H1 (cell line): ENCODE measurements around the gene COX6A1. TPM values are rescaled to one million over a fixed set of nuclear protein-coding genes. Genes with fewer than 3 reads are reported as not detected.

Source experiments
- CTCF ChIA-PET: fragments of 300-600 bp; sonication (Branson Sonifier 250); formaldehyde crosslinking; loops from one replicate; lab custom pipeline; 2021; ENCODE audit not compliant: partially characterized antibody; lab: Charles Lee
- POLR2A ChIA-PET: fragments of 300-600 bp; sonication (Branson Sonifier 250); formaldehyde crosslinking; loops from one replicate; lab custom pipeline; 2021; ENCODE audit warnings: inconsistent platforms; ENCODE audit not compliant: partially characterized antibody; lab: Charles Lee
- DNase-seq, 2 experiments: peaks; one replicate each; pipeline versions ENCODE4 v3.0.0 to v3.0.0-alpha.2; 2010 to 2022; ENCODE audit warnings: low spot score in 2 of 2, low read depth in 1 of 2, mixed read lengths in 1 of 2
- FAIRE-seq: peaks from 2 replicates; lab custom pipeline; 2011; peaks lifted over from hg19 to GRCh38; lab: Jason Lieb, UNC
- H2AFZ ChIP-seq: 2 replicates; pipeline ENCODE4 v1.8.1; 2012; ENCODE audit warnings: low read length, inconsistent platforms
- H2AK5ac ChIP-seq: 2 replicates; pipeline ENCODE4 v1.6.1; 2013; ENCODE audit warnings: low read depth, low read length
- H2BK120ac ChIP-seq: replicated peaks from 2 replicates; pipeline ENCODE3; 2013; ENCODE audit warnings: low read depth, low read length, inconsistent platforms
- H2BK12ac ChIP-seq: 2 replicates; pipeline ENCODE4 v1.6.1; 2013; ENCODE audit warnings: low read depth, low read length
- H2BK15ac ChIP-seq: 2 replicates; pipeline ENCODE4 v1.6.1; 2013; ENCODE audit warnings: low read length
- H2BK20ac ChIP-seq: 2 replicates; pipeline ENCODE4 v1.6.1; 2013; ENCODE audit warnings: low read length
- H2BK5ac ChIP-seq: 2 replicates; pipeline ENCODE4 v1.6.1; 2013; ENCODE audit warnings: low read depth, low read length
- H3K14ac ChIP-seq: 2 replicates; pipeline ENCODE4 v1.6.1; 2013; ENCODE audit warnings: inconsistent platforms; ENCODE audit not compliant: insufficient read length
- H3K18ac ChIP-seq: 2 replicates; pipeline ENCODE4 v1.6.1; 2013; ENCODE audit warnings: low read length; ENCODE audit errors: extremely low read depth
- H3K23ac ChIP-seq: 2 replicates; pipeline ENCODE4 v1.6.1; 2013; ENCODE audit warnings: inconsistent platforms; ENCODE audit not compliant: insufficient read length
- H3K23me2 ChIP-seq: 2 replicates; pipeline ENCODE4 v1.6.1; 2013; ENCODE audit warnings: low read depth, low read length
- H3K27ac ChIP-seq: 2 replicates; pipeline ENCODE4 v1.6.1; 2011; ENCODE audit warnings: low read depth, low read length, inconsistent platforms
- H3K27me3 ChIP-seq, 4 experiments: replicated peaks in 1 of 4; 1 replicate in 1 of 4; 2 replicates in 3 of 4; pipeline versions ENCODE4 v1.6.1 to v1.8.1; 2011 to 2013; ENCODE audit warnings: low read length in 3 of 4, mild to moderate bottlenecking in 3 of 4, inconsistent platforms in 2 of 4, mixed read lengths in 2 of 4, moderate library complexity in 1 of 4; ENCODE audit not compliant: control insufficient read depth in 3 of 4, insufficient read depth in 3 of 4; ENCODE audit errors: extremely low read depth in 1 of 4
- H3K36me3 ChIP-seq, 4 experiments: 2 replicates each; pipeline versions ENCODE4 v1.6.1 to v1.8.1; 2011 to 2013; ENCODE audit warnings: mild to moderate bottlenecking in 4 of 4, low read length in 3 of 4, moderate library complexity in 2 of 4, control low read depth in 1 of 4, inconsistent platforms in 1 of 4; ENCODE audit not compliant: insufficient read depth in 4 of 4, control insufficient read depth in 2 of 4
- H3K4ac ChIP-seq: replicated peaks from 2 replicates; pipeline ENCODE3; 2013; ENCODE audit warnings: low read length, low read depth, mixed read lengths, inconsistent platforms; ENCODE audit not compliant: insufficient read length
- H3K4me1 ChIP-seq, 4 experiments: replicated peaks in 1 of 4; 1 replicate in 1 of 4; 2 replicates in 3 of 4; pipeline versions ENCODE4 v1.6.1 to v1.8.1; 2011 to 2013; ENCODE audit warnings: low read length in 3 of 4, inconsistent platforms in 2 of 4, mixed read lengths in 1 of 4; ENCODE audit not compliant: insufficient read depth in 4 of 4, control insufficient read depth in 3 of 4
- H3K4me2 ChIP-seq, 2 experiments: 2 replicates each; pipeline versions ENCODE4 v1.6.1 to v1.8.1; 2011 to 2013; ENCODE audit warnings: low read depth in 2 of 2, low read length in 2 of 2, control low read depth in 1 of 2, inconsistent platforms in 1 of 2, mild to moderate bottlenecking in 1 of 2; ENCODE audit not compliant: insufficient read depth in 1 of 2
- H3K4me3 ChIP-seq, 4 experiments: fragments of 200-600, 300-600 bp in 1 of 4; sonication (generic), shearing (Covaris generic), sonication (Bioruptor Twin) in 1 of 4; 2 replicates each; pipeline versions ENCODE4 v1.5.1 to v1.8.1; 2011 to 2016; ENCODE audit warnings: low read length in 4 of 4, low read depth in 3 of 4, control low read depth in 2 of 4, inconsistent platforms in 2 of 4, mild to moderate bottlenecking in 2 of 4, mixed read lengths in 1 of 4, moderate library complexity in 1 of 4; ENCODE audit not compliant: insufficient read depth in 2 of 4; ENCODE audit errors: extremely low read depth in 1 of 4
- H3K56ac ChIP-seq: replicated peaks from 2 replicates; pipeline ENCODE3; 2013; ENCODE audit warnings: low read depth, mild to moderate bottlenecking, mixed read lengths, low read length, inconsistent platforms; ENCODE audit not compliant: insufficient read length
- H3K79me1 ChIP-seq: 2 replicates; pipeline ENCODE4 v1.6.1; 2013; ENCODE audit warnings: low read depth, low read length, control low read depth
- H3K79me2 ChIP-seq, 2 experiments: 2 replicates each; pipeline versions ENCODE4 v1.6.1 to v1.8.1; 2012 to 2013; ENCODE audit warnings: low read length in 2 of 2, mild to moderate bottlenecking in 2 of 2, inconsistent platforms in 1 of 2; ENCODE audit not compliant: insufficient read depth in 2 of 2, control insufficient read depth in 1 of 2
- H3K9ac ChIP-seq, 4 experiments: replicated peaks in 1 of 4; 1 replicate in 1 of 4; 2 replicates in 3 of 4; pipeline versions ENCODE4 v1.6.1 to v1.8.1; 2011 to 2013; ENCODE audit warnings: low read depth in 3 of 4, low read length in 3 of 4, control low read depth in 2 of 4, mild to moderate bottlenecking in 2 of 4, moderate library complexity in 2 of 4, inconsistent platforms in 1 of 4; ENCODE audit errors: extremely low read depth in 1 of 4
- H3K9me3 ChIP-seq, 2 experiments: 2 replicates each; pipeline versions ENCODE4 v1.6.1 to v1.8.1; 2012 to 2013; ENCODE audit warnings: mild to moderate bottlenecking in 2 of 2, moderate library complexity in 2 of 2, control low read depth in 1 of 2, inconsistent platforms in 1 of 2, low read depth in 1 of 2, low read length in 1 of 2, mixed read lengths in 1 of 2; ENCODE audit not compliant: insufficient read depth in 2 of 2
- H4K20me1 ChIP-seq, 2 experiments: replicated peaks in 1 of 2; 2 replicates each; pipeline versions ENCODE3 to v1.8.1; 2011 to 2013; ENCODE audit warnings: inconsistent platforms in 2 of 2, low read length in 2 of 2, mild to moderate bottlenecking in 1 of 2; ENCODE audit not compliant: insufficient read depth in 2 of 2, control insufficient read depth in 1 of 2
- H4K5ac ChIP-seq: 2 replicates; pipeline ENCODE4 v1.6.1; 2013; ENCODE audit warnings: low read length, low read depth, mixed read lengths, inconsistent platforms; ENCODE audit not compliant: insufficient read length
- H4K8ac ChIP-seq: 2 replicates; pipeline ENCODE4 v1.8.0; 2013; ENCODE audit warnings: mild to moderate bottlenecking, moderate library complexity, low read length, inconsistent platforms; ENCODE audit not compliant: insufficient read depth; ENCODE audit errors: extremely low read depth
- H4K91ac ChIP-seq: replicated peaks from 2 replicates; pipeline ENCODE3; 2013; ENCODE audit warnings: low read length, mixed read lengths, inconsistent platforms; ENCODE audit not compliant: insufficient read length
- BRCA1 ChIP-seq: IDR thresholded peaks from 2 replicates; pipeline ENCODE4 v1.6.1; 2012; ENCODE audit warnings: low read depth, low read length, improper control_type of control experiment
- CTCF ChIP-seq, 3 experiments: IDR thresholded peaks; 1 replicate in 2 of 3; 2 replicates in 1 of 3; pipeline versions ENCODE4 v1.5.1 to v1.6.1; 2011; ENCODE audit warnings: low read length in 3 of 3, mild to moderate bottlenecking in 3 of 3, inconsistent platforms in 2 of 3, low read depth in 1 of 3, moderate library complexity in 1 of 3; ENCODE audit not compliant: insufficient read depth in 1 of 3; ENCODE audit errors: control extremely low read depth in 1 of 3
- EZH2 ChIP-seq: fragments of 200-600 bp; sonication (generic); IDR thresholded peaks from 2 replicates; pipeline ENCODE4 v1.7.1; 2012; ENCODE audit warnings: low read depth, mild to moderate bottlenecking, moderate library complexity, low read length, inconsistent platforms; ENCODE audit not compliant: severe bottlenecking
- MAFK ChIP-seq: IDR thresholded peaks from 2 replicates; pipeline ENCODE4 v1.6.1; 2012; ENCODE audit warnings: low read depth, mild to moderate bottlenecking, improper control_type of control experiment, low read length
- POLR2A ChIP-seq, 2 experiments: IDR thresholded peaks; 1 replicate in 1 of 2; 2 replicates in 1 of 2; pipeline ENCODE4 v1.6.1; 2011; ENCODE audit warnings: low read depth in 2 of 2, low read length in 2 of 2, mild to moderate bottlenecking in 2 of 2; ENCODE audit errors: control extremely low read depth in 1 of 2
- RXRA ChIP-seq: IDR thresholded peaks from 2 replicates; pipeline ENCODE4 v1.6.1; 2011; ENCODE audit warnings: low read depth, mild to moderate bottlenecking, low read length, moderate library complexity; ENCODE audit not compliant: insufficient read depth
- SIX5 ChIP-seq: IDR thresholded peaks from 2 replicates; pipeline ENCODE4 v1.6.1; 2011; ENCODE audit warnings: mild to moderate bottlenecking, low read depth, low read length
- SUZ12 ChIP-seq: fragments of 200-600 bp; sonication (generic); IDR thresholded peaks from 2 replicates; pipeline ENCODE4 v1.6.1; 2012; ENCODE audit warnings: mild to moderate bottlenecking, inconsistent platforms, low read length, moderate library complexity, mixed read lengths
- WGBS, 2 experiments: shearing (Covaris generic) in 1 of 2; methylation state at CpG; one replicate each; pipeline versions ENCODE4 v1.1.6 to v1.1.7; 2013 to 2015; ENCODE audit warnings: low lambda C conversion rate in 2 of 2, mixed read lengths in 2 of 2, inconsistent platforms in 1 of 2, low coverage in 1 of 2, missing lambda C conversion rate in 1 of 2; ENCODE audit not compliant: insufficient replicate concordance in 2 of 2, insufficient coverage in 1 of 2, insufficient read length in 1 of 2; ENCODE audit errors: extremely low coverage in 1 of 2, missing lambda C conversion rate in 1 of 2; 5-methylcytosine and 5-hydroxymethylcytosine counted together
- polyA plus RNA-seq, 7 experiments: library from polyadenylated mRNA; depleted of rRNA in 3 of 7; stranded (reverse) in 5 of 7; unstranded in 2 of 7; fragments of >200 nt in 5 of 7; fragments of 200-250 nt in 2 of 7; gene quantifications; 1 replicate in 5 of 7; 2 replicates in 1 of 7; 4 replicates in 1 of 7; pipeline versions ENCODE4 v1.2.1 to v1.2.3, GENCODE V29; 2011 to 2013; ENCODE audit warnings: missing spikeins in 2 of 7, mixed read lengths in 2 of 7
- total RNA-seq: library from RNA; stranded (reverse); fragmentation: NEBNext Ultra II Directional; extraction: Animal tissue kit (Norgen Biotek cat#: 25700); gene quantifications from 2 replicates; pipeline ENCODE4 v1.2.1, GENCODE V29; 2021
- TF ChIP-seq, protein P1 (sequence below): IDR thresholded peaks from 2 replicates; pipeline ENCODE4 v1.6.1; 2011; ENCODE audit warnings: low read depth, mild to moderate bottlenecking, low read length; ENCODE audit not compliant: insufficient read depth

The COX6A1 gene
- total and polyA plus RNA-seq, 2 of the 8 experiments (the other 6 are each of a cell fraction or from before 2014, with no cell fraction given) = 437 to 2,792 TPM

GRCh38 chr12:120425797-120426196, 12.1 kb upstream of the COX6A1 start:
- Histone ChIP-seq H3K23ac (no peak overlapping the region), H3K18ac (no peak overlapping the region), H4K5ac (no peak overlapping the region), H3K4me1 (peaks cover 0 to 6% (median 0%) of the 10 kb centered on the region in 4 experiments; a peak in 1 of 7 replicates), H2BK12ac (no peak overlapping the region), H3K27ac (no peak overlapping the region), H2AK5ac (no peak overlapping the region), H2BK120ac (no peak overlapping the region), H3K4ac (no peak overlapping the region), H3K14ac (no peak overlapping the region), H3K79me2 (no peaks in the 10 kb centered on the region), H2BK20ac (no peak overlapping the region), H3K27me3 (no peaks in the 10 kb centered on the region), H2AFZ (peak overlapping the region; percentile 34), H3K79me1 (no peaks in the 10 kb centered on the region), H3K23me2 (no peaks in the 10 kb centered on the region), H3K56ac (no peak overlapping the region), H2BK15ac (no peak overlapping the region), H3K36me3 (no peaks in the 10 kb centered on the region), H3K4me3 (no peak overlapping the region), H3K4me2 (no peak overlapping the region), H2BK5ac (no peak overlapping the region), H4K20me1 (no peaks in the 10 kb centered on the region), H4K8ac (no peak overlapping the region), H3K9ac (no peak overlapping the region), H3K9me3 (peaks cover 0 to 2% of the 10 kb centered on the region in 2 experiments; a peak in 1 of 4 replicates), H4K91ac (no peak overlapping the region)
- POLR2A ChIA-PET = no interaction called here
- FAIRE-seq = no peak
- 92% methylated on average over 3 of the region's 3 CpGs; no CpG with 5 or more reads in 1 of the 2 experiments for WGBS, 2 experiments
- TF ChIP-seq RXRA = no peak
- no peak for TF ChIP-seq SUZ12
- no peak for TF ChIP-seq CTCF (IDR thresholded peaks at IDR 0.05; ENCODE audit: control extremely low read depth in 1 of 3, insufficient read depth in 1 of 3, low read depth in 1 of 3, low read length in 3 of 3)
- TF ChIP-seq MAFK = no peak
- TF ChIP-seq POLR2A (IDR thresholded peaks at IDR 0.05; ENCODE audit: control extremely low read depth in 1 of 2, low read depth in 2 of 2, low read length in 2 of 2) = no peak
- TF ChIP-seq, protein P1, sequence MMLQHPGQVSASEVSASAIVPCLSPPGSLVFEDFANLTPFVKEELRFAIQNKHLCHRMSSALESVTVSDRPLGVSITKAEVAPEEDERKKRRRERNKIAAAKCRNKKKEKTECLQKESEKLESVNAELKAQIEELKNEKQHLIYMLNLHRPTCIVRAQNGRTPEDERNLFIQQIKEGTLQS = no peak
- TF ChIP-seq EZH2 = no peak
- TF ChIP-seq SIX5 = no peak
- TF ChIP-seq BRCA1 = no peak
- CTCF ChIA-PET = interaction anchor here (0.9 to 1.0 kb wide), 2 partner anchors 51 to 94 kb away, joined by 3 to 4 read pairs; no protein-coding TSS in a partner anchor
- no peak for DNase-seq
